ENCODE data around the gene SLC15A4.
"Not testable (repeated sequence)": the region's sequence is repeated elsewhere in the genome, so short reads cannot be mapped to it uniquely, and the experiment has no call there.

Gene SLC15A4

DNA sequence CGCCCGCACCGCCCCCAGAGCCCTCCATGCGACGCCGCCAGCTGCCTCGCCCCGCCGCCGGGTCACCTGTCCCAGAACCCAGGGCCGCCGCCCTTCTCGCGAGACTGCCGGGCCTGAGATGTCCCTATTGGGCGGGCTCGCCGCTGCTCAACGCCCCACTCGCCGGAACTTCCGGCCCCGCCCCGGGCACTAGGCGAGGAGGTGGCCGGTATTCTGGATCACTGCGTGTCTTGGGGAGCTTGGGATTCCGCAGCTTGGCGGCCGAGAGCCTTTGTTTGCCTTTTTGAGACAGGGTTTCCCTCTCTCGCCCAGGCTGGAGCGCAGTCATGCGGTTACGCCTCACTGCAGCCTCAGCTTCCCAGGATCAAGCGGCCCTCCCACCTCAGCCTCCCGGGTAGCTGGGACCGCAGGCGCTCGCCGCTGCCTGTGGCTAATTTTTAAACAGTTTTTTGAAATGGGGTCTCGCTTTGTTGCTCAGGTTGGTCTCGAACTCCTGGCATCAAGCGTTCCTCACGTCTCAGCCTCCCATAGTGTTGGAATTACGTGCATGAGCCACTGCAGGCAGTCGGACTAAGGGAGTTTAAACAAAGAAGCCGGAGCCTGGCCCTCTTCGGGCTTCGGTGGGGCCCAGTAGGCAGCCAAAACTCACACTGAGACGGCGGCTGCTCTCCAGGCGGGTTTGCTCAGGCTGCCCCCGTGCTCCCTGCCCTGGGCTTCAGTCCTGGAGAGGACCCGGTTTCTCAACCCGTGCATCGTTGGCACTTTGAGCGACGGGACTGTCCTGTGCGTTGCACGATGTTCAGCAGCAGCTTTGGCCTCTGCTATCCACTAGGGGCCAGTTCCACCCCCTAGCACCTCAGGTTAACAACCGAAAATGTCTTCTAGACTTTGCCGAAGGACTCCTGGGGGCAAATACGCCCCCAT, at the start of gene SLC15A4:
Gene SLC15A4, minus strand, starts transcription at position 43 of the 924 bp plus-strand sequence. Its CDS starts 15 bp downstream, at position 28.
- peak; percentile 95 for DNase-seq

DNA sequence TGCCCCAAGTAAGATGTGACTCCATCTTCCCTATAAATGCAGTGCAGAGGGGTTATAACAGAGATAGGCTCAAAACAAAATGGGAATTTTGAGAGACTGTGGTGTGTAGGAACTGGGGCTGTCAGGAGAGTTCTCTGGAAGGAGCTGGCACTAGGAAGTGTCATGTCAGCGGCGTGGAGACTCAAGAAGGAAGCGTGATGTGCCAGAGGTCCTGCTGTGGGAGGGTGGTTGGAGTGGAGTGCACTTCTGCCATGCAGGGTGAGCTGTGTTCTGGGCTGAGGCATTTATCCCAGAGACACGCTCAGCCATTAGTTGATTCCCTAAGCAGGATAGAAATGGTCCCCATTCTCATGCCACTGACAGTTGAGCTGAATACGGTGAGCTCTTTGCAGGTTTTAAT, 48.5 kb upstream of the SLC15A4 start:
- no peak for DNase-seq

DNA sequence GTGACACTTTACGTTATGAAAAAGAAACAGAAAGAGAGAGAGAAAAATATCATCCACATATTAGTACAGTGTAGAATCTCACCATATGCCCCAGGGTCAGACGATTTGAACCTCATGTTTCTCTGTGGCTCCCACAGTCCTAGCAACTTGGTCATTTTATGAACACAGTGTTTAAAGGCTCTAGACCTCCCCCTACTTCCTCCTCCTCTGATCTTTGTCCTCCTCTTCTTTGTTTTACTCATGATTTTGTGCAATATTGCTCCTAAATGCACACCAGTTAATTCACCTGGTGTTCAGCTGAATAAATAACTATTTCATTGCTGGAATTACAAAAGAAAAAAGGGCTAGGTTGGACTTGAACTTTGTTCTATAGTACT, 47.7 kb upstream of the SLC15A4 start:
- no peak for DNase-seq

DNA sequence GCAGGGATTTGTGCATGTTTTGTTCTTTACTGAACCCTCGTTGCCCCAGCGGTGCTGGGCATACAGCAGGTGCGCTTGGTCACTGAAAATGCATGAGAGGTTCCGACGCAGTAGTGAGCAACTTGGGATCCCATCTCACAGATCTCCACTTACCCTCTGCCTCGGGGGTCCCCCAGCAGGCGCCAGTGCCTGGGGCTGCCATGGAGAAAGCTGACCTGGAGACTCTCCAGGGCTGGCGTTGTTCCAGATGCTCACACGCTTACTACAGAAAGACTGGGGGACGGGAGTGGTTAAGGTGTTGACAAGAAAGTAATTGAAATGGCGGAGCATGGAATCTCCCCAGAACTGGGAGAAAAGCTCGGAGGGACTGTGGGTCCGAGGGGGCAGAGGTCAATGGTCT, 43.7 kb upstream of the SLC15A4 start:
- no peak for DNase-seq

DNA sequence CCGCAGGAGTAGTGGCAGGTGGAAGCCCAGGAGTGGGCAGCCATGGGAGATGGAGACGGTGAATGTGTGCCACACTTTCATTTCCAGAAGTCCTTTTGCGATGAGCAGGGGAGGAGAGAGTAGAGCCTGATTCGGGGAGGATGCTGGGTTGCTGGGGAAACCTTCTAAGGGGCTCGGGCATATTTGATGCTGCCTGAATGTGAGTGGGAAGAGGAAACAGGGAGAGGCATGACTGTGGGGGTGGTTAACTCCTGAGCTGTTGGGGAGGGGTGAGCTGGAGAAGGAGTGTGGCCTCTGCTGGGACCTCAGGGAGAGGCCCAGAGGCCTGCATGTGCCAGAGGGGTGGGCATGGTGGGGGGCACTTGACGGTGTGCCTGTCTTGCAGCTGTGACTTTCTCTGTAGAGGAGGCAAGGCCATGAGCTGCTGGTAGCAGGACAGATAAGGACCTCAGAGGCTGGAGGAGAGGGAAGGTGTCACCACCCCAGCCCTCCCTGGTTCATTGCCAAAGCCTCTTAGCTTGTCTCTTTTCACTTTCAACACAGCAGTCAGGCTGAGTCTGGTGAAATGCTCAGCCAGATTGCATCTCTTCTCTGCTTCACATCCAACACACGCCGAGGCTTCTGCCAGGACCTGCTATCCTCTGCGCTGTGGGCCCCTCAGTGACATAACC, 40.9 kb upstream of the SLC15A4 start:
- no peak for DNase-seq

DNA sequence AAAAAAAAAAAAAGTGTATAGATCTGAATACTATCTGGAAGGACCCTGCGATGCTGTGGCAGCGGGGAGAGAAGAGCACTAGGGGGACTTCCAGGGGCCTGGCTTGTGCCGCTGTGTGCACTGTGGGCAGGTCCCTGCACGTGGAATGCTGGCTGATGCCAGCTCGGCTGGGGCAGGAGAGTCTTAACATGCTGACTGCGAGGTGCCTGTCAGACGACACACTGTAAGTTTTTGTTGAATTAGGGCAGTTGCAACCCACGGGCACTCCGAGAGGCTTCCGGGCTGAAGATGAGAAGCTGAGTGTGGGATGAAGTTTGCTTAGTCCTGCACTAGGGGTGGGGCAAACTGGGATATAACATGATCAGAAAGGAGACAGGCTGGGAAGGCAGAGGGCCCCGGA, 40.2 kb upstream of the SLC15A4 start:
- DNase-seq, result no peak

DNA sequence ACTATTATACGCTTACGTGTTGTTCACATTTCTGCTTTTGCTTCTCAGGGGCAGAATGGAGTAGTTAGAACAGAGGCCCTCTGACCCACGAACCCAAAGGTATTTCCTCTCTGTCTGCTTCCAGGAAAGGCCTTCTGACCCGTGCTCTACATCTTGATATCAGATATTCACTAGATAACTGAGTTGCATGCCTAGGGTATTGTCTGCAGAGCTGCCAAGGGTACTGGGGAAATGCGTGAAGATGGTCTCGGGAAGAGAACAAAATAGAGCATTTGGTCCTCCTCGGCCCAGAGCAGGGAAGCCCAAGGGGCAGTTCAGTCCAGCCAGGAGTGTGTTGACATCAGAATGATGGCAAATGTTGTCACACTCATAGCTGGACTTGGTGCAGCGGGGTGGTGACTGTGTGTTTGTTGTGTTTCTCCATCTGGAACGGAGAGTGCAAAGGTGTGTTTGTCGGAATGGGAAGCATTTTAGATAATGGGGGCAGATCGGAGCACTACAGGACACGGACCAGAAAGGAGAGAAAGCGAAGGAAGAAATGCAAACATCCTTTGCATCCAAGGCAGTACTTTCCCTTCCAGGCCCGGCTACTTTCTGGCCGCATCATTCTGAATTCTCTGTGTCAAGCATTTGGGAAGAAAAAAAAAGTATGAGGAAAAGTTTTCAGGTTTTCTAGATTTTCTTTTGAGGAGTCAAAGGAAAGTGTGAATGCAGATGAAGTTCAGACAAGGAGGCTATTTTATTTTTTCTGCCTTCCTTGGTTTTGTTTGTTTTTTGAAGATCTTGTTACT, 37.7 kb upstream of the SLC15A4 start:
- no peak for DNase-seq

DNA sequence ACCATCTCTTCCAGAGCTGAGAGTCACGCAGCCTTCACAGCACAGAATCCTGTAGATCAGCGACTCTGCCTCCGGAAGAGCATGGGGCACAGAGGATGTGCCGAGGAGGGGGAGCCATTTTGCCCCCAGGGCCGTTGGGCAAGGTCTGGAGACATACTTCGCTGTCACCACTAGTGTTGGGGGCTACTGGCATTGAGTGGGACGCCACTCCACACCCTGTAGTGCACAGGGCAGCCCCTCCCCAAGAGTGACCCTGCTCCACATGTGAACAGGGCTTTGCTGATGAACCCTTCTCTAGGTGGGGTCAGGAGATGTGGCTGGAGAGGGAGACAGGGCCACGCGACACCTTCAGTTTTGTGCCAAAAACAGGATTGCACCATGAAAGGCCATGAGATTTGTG, 35.6 kb upstream of the SLC15A4 start:
- no peak for DNase-seq

DNA sequence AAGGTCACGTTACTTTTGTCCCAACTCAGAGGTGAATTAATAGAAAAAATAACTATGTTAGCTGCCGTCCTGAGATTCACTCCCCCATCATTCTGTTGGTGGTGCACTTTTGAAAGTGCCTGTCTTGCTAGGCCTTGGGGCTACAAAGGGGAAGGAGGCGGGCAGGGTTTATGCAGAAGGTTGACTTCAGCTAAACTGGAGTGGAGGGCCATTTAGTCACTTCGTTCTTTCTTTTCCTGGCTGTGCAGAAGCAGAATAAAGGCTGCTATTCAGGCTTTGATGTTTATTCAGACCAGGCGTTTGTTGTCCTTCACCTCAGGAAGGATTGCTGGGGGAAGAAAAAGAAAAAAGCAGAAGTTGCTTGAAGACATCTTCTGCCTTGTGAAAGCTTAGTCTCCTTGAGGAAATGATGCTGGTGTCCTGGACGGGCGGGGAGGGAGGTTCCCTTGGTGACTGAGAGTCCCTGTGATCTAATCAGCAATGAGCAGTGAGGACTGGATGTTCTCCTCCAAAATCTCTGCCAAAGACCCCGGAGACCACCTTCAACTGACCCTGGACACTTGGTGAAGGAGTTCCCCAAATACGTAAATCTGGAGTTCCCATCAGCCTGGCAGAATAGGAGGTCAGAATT, 33.5 kb upstream of the SLC15A4 start:
- no peak for DNase-seq

DNA sequence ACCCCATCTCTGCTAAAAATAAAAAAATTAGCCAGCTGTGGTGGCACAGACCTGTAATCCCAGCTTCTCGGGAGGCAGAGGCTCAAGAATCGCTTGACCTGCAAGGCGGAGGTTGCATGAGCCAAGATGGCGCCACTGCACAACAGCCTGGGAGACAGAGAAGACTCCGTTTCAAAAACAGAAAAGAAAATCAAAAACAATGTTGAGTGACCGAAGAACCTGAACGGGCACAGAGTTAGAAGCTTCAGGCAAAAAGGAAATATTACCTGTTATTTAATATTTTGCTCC, 33.0 kb upstream of the SLC15A4 start:
- DNase-seq, result no peak

DNA sequence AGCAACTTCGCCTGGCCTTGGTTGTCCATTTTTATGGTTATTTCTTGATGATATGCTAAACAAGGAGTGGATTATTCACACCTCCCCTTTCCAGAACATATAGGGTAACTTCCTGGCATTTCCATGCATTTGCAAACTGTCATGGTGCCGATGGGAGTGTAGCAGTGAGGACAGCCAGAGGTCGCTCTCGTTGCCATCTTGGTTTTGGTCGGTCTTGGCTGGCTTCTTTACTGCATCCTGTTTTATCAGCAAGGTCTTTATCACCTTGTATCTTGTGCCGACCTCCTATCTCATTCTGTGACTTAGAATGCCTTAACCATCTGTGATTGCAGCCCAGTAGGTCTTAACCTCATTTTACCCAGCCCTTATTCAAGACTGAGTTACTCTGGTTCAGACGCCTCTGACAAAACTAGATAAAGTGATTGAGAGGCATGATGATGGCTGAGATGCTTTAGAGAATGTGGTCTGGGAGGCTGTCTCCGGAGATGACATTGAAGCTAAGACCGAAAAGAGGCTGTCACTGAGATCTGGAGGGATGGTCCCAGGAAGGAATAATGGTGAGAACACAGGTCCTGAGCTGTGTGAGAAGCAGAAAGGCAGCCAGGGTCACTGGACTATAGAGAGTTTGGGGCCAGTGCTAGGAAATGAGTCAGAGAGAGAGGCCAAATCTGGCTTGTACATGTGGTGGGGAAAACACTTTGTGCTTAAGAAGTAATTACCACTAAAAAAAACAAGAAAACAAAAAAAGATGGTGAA, 32.5 kb upstream of the SLC15A4 start:
- DNase-seq, result no peak

DNA sequence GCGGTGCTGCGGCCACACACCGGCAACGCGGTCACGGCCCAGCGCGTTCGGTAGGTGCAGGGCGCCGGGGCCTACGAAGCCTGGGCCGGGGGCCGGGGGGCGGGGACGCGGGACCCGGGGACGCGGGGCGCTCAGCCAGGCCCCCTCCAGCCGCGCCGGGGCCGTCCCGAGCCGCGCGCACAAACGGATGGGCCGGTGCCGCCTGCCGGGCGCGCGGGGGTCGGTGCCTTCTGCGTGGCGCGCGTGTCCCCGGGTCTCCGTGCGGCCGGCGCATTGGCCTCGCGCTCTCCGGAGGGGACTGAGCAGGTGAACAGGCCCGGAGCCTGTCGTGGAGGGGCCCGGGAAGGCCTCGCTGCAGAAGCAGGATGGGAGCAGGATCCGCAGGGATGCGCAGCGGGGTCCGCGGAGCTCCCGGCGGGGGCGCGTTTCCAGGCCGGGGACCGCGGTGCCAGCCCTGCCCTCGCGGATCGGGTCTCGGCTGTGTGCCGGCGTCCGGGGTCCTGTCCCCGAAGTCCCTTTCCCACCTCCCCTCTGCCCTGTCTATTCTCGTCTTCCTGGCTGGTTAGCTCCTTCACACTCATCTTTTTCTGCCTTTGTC, 29.9 kb upstream of the SLC15A4 start:
- DNase-seq, result no peak

DNA sequence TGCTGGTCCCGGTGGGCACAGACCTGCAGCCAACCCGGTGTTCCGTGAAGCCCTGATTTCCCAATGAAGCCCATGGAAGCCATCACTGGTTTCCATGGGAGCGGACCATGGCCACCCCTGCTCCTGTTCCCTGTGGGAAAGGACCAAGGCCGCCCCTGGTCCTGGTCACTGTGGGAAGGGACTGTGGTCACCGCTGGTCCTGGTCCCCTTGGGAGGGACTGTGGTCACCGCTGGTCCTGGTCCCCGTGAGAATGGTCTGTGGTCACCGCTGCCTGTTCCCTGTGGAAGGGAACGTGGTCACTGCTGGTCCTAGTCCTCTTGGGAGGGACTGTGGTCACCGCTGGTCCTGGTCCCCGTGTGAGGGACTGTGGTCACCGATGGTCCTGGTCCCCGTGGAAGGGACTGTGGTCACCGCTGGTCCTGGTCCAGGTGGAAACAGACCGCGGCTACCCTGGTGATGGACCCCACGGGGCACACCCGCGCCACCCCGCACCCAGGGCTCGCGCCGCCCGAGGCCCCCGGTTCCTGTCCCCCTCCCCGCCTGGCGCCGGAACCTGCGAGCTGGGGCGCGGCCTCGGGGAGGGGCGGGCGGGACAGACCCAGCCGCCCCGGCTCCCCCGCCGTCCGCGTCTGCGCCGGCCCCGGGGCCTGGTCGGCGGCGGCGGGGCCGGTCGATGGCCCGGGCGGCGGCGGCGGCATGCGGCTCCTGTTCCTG, 29.3 kb upstream of the SLC15A4 start, which contains the start of gene GLT1D1:
Gene GLT1D1, plus strand, starts transcription at position 594 of the 715 bp plus-strand sequence. Its CDS starts 104 bp downstream, at position 698.
- no peak for DNase-seq

DNA sequence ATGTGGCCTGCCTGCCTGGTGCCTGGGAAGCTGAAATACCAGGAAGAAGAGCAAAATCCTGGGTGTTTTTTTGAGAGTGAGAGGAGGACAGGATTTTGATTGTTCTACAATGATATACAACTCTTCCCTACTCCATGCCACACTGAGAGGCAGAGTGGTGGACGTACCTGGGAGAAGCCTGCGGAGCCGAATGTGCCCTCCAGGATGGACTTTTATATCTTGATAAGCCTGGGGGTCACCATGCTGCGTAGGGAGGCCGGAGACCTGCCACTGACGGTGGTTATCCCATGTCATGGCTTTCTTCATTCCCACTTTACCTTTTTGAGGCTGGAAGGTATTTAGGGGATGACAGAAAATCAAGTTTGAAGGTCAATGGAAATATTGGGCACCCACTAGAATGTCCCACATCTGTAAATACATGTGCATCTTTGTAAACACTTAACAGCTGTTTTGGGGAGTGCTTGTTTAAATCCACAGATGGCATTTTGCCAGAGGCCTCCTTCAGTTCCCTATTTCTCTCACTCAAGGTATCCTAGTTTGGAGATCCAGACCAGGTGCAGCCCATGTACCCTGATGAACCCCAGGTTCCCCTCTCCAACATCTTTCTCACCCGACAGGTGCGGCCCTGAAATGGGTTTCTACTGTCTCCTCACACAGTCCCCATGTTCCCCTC, 28.4 kb upstream of the SLC15A4 start:
- no peak for DNase-seq

DNA sequence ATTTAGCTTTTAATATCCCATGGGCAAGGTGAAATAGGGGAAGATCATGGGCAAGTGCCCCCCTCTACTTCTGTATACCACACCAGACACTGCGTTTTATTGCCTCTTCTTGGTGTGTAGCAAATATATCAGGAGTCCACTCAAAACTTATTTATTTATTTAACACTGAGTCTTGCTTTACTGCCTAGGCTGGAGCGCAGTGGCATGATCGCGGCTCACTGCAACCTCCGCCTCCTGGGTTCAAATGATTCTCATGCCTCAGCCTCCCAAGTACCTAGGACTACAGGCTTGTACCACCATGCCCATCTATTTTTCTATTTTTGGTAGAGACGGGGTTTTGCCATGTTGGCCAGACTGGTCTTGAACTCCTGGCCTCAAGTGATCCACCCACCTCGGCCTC, 27.7 kb upstream of the SLC15A4 start:
- not testable (repeated sequence) for DNase-seq

DNA sequence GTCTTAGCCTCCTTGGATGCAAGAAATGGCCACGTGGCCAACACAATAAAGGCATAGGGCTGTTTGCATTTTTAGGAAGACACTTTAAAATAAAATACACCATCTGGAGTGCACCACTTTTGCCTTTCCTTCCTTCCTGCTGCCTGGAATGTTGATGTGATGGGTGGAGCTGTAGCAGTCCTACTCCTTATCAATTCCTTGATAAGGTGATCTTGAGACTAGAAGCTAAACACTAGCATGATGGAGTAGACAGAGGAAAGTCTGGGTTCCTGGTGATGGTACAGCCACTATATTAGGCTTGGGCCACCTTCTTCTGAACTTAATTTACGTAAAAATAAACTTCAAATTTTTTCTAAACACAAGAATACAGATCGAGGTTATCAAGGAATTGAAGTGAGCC, 26.6 kb upstream of the SLC15A4 start:
- no peak for DNase-seq

DNA sequence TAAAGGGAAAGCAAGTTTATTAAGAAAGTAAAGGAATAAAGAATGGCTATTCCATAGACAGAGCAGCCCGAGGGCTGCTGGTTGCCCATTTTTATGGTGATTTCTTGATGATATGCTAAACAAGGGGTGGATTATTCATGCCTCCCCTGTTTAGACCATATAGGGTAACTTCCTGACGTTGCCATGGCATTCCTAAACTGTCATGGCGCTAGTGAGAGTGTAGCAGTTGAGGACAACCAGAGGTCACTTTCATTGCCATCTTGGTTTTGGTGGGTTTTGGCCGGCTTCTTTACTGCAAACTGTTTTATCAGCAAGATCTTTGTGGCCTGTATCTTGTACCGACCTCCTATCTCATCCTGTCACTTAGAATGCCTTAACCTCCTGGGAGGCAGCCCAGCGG, 26.0 kb upstream of the SLC15A4 start:
- not testable (repeated sequence) for DNase-seq

DNA sequence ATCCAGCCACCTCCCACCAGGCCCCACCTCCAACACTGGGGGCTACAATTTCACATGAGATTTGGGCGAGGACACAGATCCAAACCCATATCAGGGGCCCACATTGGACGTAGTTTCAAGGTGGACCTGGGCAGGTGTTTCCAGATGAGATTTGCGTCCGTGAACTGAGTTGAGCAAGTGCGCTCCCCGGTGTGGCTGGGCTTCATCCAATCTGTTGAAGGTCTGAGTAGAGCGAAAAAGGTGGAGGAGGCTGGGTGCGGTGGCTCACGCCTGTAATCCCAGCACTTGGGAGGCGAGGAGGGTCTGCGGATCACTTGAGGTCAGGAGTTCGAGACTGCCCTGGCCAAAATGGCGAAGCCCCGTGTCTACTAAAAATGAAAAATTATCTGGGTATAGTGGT, 24.6 kb upstream of the SLC15A4 start:
- no peak for DNase-seq

DNA sequence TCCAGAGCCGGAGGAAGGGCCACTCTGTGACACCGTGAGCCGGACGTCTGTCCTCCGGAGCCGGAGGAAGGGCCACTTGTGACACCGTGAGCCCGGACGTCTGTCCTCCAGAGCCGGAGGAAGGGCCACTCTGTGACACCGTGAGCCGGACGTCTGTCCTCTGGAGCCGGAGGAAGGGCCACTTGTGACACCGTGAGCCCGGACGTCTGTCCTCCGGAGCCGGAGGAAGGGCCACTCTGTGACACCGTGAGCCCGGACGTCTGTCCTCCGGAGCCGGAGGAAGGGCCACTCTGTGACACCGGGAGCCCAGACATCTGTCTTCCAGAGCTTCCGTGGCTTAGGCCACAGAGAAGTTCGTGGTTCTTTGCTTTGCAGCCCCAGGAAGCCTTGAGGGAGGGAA, 22.9 kb upstream of the SLC15A4 start:
- not testable (repeated sequence) for DNase-seq

DNA sequence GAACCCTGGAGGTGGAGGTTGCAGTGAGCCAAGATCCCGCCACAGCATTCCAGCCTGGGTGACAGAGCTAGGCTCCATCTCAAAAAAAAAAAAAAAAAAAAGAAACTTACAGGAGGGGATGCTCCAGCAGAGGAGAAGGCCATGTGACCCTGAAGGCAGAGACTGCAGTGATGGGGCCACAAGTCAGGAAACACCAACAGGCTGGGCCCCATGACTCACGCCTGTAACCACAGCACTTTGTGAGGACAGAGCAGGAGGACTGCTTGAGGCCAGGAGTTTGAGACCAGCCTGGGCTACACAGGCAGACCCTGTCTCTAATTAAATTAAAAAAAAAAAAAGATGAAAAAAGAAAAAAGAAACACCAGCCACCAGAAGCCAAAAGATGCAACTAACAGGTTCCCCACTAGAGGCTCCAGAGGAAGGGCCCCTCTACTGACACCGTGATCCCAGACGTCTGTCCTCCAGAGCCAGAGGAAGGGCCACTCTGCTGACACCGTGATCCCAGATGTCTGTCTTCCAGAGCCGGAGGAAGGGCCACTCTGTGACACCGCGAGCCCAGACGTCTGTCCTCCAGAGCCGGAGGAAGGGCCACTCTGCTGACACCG, 20.4 kb upstream of the SLC15A4 start:
- DNase-seq, result no peak

Measured in activated CD4-positive, CD25-positive, alpha-beta regulatory T cell treated with anti-CD3 and anti-CD28 coated beads, Interleukin-2, amount 50 U/mL, for 72 hours (primary cell).